Measurements from ENCODE around the gene RHBDD2. TPM values are rescaled to one million over a fixed set of nuclear protein-coding genes. Genes with fewer than 3 reads are reported as not detected.

Gene RHBDD2
- total RNA-seq, 1 experiment from 2014 or later, result 79.3 TPM

DNA sequence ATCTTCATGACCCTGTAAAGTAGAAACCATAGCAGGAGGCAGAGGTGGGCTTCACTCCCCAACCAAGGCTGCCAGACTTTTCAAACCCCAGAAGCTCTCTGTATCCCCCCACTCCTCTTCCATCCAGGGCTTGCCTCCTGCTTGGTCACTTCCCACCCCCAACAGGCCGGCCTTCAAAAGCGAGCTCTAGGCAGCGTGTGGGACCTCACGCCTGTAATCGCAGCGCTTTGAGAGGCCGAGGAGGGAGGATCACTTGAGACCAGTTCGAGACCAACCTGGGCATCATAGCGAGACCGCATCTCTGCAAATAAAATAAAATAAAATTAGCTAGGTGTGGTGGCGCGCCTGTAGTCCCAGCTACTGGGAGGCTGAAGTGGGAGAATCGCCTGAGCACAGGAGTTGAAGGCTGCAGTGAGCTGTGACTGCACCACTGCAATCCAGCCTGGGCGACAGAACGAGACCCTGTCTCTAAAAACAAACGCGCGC lies 35.4 kb downstream of the RHBDD2 start:
- Histone ChIP-seq H3K27me3 (ENCODE audit: control insufficient read depth, insufficient read depth, low read length) (no peaks in the 10 kb centered on the region), H3K4me1 (ENCODE audit: control insufficient read depth, insufficient read depth, low read length) (peaks cover 15% of the 10 kb centered on the region), H3K9me3 (ENCODE audit: control insufficient read depth, insufficient read depth, low read depth, low read length) (no peaks in the 10 kb centered on the region), H3K4me3 (ENCODE audit: low read depth in 2 of 2, low read length in 2 of 2) (peak overlapping the region; percentile 93 to 98), H3K27ac (ENCODE audit: low read length) (peak overlapping the region; percentile 93), H3K36me3 (ENCODE audit: control insufficient read depth, insufficient read depth, low read length) (no peaks in the 10 kb centered on the region; the same call in 1 of the 2 replicates)
- ATAC-seq (peak; percentile 46), DNase-seq (ENCODE audit: low read depth, low spot score) (no peak)
- TF ChIP-seq, protein P1, sequence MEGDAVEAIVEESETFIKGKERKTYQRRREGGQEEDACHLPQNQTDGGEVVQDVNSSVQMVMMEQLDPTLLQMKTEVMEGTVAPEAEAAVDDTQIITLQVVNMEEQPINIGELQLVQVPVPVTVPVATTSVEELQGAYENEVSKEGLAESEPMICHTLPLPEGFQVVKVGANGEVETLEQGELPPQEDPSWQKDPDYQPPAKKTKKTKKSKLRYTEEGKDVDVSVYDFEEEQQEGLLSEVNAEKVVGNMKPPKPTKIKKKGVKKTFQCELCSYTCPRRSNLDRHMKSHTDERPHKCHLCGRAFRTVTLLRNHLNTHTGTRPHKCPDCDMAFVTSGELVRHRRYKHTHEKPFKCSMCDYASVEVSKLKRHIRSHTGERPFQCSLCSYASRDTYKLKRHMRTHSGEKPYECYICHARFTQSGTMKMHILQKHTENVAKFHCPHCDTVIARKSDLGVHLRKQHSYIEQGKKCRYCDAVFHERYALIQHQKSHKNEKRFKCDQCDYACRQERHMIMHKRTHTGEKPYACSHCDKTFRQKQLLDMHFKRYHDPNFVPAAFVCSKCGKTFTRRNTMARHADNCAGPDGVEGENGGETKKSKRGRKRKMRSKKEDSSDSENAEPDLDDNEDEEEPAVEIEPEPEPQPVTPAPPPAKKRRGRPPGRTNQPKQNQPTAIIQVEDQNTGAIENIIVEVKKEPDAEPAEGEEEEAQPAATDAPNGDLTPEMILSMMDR (IDR thresholded peaks at IDR 0.05), result no peak
- TF ChIP-seq SIN3A (IDR thresholded peaks at IDR 0.05; ENCODE audit: borderline replicate concordance, insufficient read depth, low read depth, low read length) (no peak), POLR2AphosphoS5 (IDR thresholded peaks at IDR 0.05; ENCODE audit: low read depth, low read length) (no peak), TCF7L2 (IDR thresholded peaks at IDR 0.05; ENCODE audit: low read depth, low read length) (no peak)
- TF ChIP-seq, protein P2, sequence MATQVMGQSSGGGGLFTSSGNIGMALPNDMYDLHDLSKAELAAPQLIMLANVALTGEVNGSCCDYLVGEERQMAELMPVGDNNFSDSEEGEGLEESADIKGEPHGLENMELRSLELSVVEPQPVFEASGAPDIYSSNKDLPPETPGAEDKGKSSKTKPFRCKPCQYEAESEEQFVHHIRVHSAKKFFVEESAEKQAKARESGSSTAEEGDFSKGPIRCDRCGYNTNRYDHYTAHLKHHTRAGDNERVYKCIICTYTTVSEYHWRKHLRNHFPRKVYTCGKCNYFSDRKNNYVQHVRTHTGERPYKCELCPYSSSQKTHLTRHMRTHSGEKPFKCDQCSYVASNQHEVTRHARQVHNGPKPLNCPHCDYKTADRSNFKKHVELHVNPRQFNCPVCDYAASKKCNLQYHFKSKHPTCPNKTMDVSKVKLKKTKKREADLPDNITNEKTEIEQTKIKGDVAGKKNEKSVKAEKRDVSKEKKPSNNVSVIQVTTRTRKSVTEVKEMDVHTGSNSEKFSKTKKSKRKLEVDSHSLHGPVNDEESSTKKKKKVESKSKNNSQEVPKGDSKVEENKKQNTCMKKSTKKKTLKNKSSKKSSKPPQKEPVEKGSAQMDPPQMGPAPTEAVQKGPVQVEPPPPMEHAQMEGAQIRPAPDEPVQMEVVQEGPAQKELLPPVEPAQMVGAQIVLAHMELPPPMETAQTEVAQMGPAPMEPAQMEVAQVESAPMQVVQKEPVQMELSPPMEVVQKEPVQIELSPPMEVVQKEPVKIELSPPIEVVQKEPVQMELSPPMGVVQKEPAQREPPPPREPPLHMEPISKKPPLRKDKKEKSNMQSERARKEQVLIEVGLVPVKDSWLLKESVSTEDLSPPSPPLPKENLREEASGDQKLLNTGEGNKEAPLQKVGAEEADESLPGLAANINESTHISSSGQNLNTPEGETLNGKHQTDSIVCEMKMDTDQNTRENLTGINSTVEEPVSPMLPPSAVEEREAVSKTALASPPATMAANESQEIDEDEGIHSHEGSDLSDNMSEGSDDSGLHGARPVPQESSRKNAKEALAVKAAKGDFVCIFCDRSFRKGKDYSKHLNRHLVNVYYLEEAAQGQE (IDR thresholded peaks at IDR 0.05; ENCODE audit: insufficient read depth in 1 of 2, low read depth in 2 of 2, low read length in 1 of 2), result no peak
- ChIA-PET CTCF (interaction anchor here (0.6 kb wide), 2 partner anchors 10 to 283 kb away, joined by 6 to 9 read pairs; no protein-coding TSS in a partner anchor), POLR2A (interaction anchor here (0.7 kb wide), 1 partner anchor 28 kb away, joined by 3 read pairs; no protein-coding TSS in a partner anchor)
- in situ Hi-C loops (cut with HindIII; ENCODE audit: low pct_unique_long_range_greater_than_20kb, low sequenced_read_pairs), result no loop called here
- intact Hi-C loops (cut with micrococcal nuclease; ENCODE audit: unreplicated experiment), result no loop called here
- no TSS peak for BruUV-seq (replicated peaks)

DNA sequence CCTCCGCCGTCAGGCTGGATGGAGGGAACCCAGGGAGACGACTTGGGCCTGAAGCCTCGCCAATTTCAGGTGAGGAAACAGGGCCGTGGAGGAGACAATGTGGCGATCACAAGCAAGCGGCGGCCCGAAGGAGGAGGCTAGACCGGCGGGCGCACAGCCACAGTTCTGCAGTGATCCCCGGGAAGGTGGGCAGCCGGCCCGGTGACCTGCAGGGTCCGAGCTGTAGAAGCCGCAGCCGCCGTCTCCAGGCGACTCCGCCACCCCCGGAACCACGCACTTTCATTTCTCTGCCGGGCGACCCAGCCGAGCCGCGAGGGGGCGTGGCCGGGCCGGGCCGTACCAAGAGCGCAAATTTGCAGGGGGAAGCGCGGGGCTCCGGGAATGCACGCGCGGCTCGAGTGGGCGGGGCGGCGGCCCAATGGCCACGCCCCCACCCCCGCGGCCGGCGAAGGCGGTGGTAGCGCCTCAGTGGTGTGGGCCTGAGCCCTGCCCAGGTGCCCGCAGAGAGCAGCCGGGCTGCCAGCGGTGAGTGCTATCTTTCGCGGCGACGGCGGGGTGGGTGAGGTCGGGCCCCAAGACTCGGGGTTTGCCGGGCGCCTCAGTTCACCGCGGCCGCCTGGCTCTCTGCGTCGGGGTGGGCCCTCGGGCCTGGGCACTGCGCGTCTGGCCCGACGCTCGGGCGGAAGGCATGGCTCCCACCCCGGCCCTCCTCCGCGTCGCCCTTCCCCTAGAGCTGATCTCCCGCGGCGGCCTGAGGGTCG lies 36.0 kb downstream of the RHBDD2 start, which contains the start of gene POR:
Gene POR, plus strand, starts transcription at position 501 of the 761 bp plus-strand sequence. CDS start 38,847 bp downstream, outside the sequence.
- CTCF ChIA-PET, result interaction anchor here (0.5 to 0.6 kb wide), 3 partner anchors 11 to 286 kb away, joined by 4 to 9 read pairs (median 6); no protein-coding TSS in a partner anchor
- H3K27ac ChIP-seq (ENCODE audit: low read length), result peak within 1 kb of the TSS; percentile 93
- TF ChIP-seq, protein P2 (IDR thresholded peaks at IDR 0.05; ENCODE audit: insufficient read depth in 1 of 2, low read depth in 2 of 2, low read length in 1 of 2), result no peak; a peak in 1 of 4 replicates
- TF ChIP-seq, protein P1 (IDR thresholded peaks at IDR 0.05), result no peak
- TF ChIP-seq SIN3A (IDR thresholded peaks at IDR 0.05; ENCODE audit: borderline replicate concordance, insufficient read depth, low read depth, low read length), result peak; percentile 92; the same call in 1 of the 2 replicates
- peak; percentile 99 for TF ChIP-seq POLR2AphosphoS5 (IDR thresholded peaks at IDR 0.05; ENCODE audit: low read depth, low read length)
- TF ChIP-seq TCF7L2 (IDR thresholded peaks at IDR 0.05; ENCODE audit: low read depth, low read length), result peak; percentile 72
- no peaks in the 10 kb centered on the region for H3K27me3 ChIP-seq (ENCODE audit: control insufficient read depth, insufficient read depth, low read length)
- ATAC-seq (peak; percentile 97), DNase-seq (ENCODE audit: low read depth, low spot score) (peak; percentile 35)
- H3K9me3 ChIP-seq (ENCODE audit: control insufficient read depth, insufficient read depth, low read depth, low read length), result no peaks in the 10 kb centered on the region
- peak within 1 kb of the TSS; percentile 93 to 98 for H3K4me3 ChIP-seq (ENCODE audit: low read depth in 2 of 2, low read length in 2 of 2)
- POLR2A ChIA-PET, result interaction anchor here (0.7 kb wide), 1 partner anchor 27 kb away, joined by 3 read pairs; no protein-coding TSS in a partner anchor
- intact Hi-C loops (cut with micrococcal nuclease; ENCODE audit: unreplicated experiment), result no loop called here
- in situ Hi-C loops (cut with HindIII; ENCODE audit: low pct_unique_long_range_greater_than_20kb, low sequenced_read_pairs), result no loop called here
- H3K36me3 ChIP-seq (ENCODE audit: control insufficient read depth, insufficient read depth, low read length), result no peaks in the 10 kb centered on the region; the same call in 1 of the 2 replicates
- no TSS peak for BruUV-seq (replicated peaks)
- peaks cover 15% of the 10 kb centered on the region for H3K4me1 ChIP-seq (ENCODE audit: control insufficient read depth, insufficient read depth, low read length)
